ENCODE results near the gene ARMC7. TPM values are rescaled to one million over a fixed set of nuclear protein-coding genes. Genes with fewer than 3 reads are reported as not detected.

The ARMC7 gene
- total RNA-seq, 1 experiment from 2014 or later, result 22.8 TPM

DNA sequence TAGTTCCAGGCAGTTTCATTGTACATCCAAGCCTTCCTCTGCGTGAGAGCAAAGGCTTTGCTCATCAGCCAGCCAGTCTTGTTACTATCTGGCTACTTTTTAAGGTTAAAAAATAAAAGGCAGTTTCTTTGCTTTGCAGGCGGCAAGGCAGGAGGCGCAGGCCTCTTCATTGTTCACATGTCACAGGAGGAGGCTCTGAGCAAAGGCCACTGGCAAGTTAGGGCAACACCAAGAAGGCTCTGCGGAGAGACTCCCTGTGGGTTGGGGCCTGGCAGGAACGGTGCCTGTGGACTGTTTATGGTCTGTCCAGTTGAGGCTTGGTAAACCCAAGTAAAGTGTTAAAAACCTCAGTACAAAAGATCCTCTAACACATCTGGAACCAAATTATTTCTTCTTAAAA lies 25.7 kb downstream of the ARMC7 start:
- no peak overlapping the region for H3K27ac ChIP-seq (ENCODE audit: insufficient read length, low read depth, low read length)

More for the DNA sequence above, 25.7 kb downstream of the ARMC7 start:
- WGBS (ENCODE audit: extremely low coverage, insufficient read length, low lambda C conversion rate), result no CpG with 5 or more reads among the region's 5 CpGs
- Histone ChIP-seq H3K27me3 (ENCODE audit: insufficient read depth, low read length) (no peaks in the 10 kb centered on the region), H3K79me2 (ENCODE audit: insufficient read depth, low read length) (no peaks in the 10 kb centered on the region), H4K20me1 (ENCODE audit: control insufficient read depth, insufficient read depth, insufficient read length) (peaks cover 2% of the 10 kb centered on the region), H3K23ac (ENCODE audit: insufficient read length, low read depth, low read length) (no peak overlapping the region), H2BK5ac (ENCODE audit: insufficient read length, low read length) (no peak overlapping the region), H3K14ac (ENCODE audit: insufficient read depth, low read length) (no peak overlapping the region), H3K56ac (ENCODE audit: insufficient read length, low read depth, low read length) (no peak overlapping the region), H3K4me1 (ENCODE audit: insufficient read depth, low read length) (no peaks in the 10 kb centered on the region), H3K4ac (ENCODE audit: low read depth, low read length) (no peak overlapping the region), H2BK15ac (ENCODE audit: low read depth, low read length) (no peak overlapping the region), H2AK5ac (ENCODE audit: insufficient read length, low read length) (no peak overlapping the region), H3K4me2 (ENCODE audit: insufficient read depth, insufficient read length, low read length) (no peak overlapping the region), H3K79me1 (ENCODE audit: insufficient read depth, low read depth, low read length, poor library complexity, severe bottlenecking) (peaks cover 5% of the 10 kb centered on the region), H3K9ac (ENCODE audit: extremely low read depth, insufficient read length, low read length) (no peak overlapping the region), H4K8ac (replicated peaks; ENCODE audit: insufficient read length, low read depth, low read length) (no peak overlapping the region), H3K9me3 (ENCODE audit: control insufficient read depth, low read depth, low read length) (no peaks in the 10 kb centered on the region), H2BK20ac (ENCODE audit: low read depth, low read length, poor library complexity, severe bottlenecking) (no peak overlapping the region), H2BK12ac (ENCODE audit: insufficient read length, low read depth, low read length) (no peak overlapping the region), H4K91ac (ENCODE audit: insufficient read length, low read depth, low read length) (no peak overlapping the region), H3K23me2 (ENCODE audit: insufficient read length, low read depth, low read length, poor library complexity, severe bottlenecking) (peaks cover 8% of the 10 kb centered on the region), H2BK120ac (ENCODE audit: low read depth, low read length, poor library complexity, severe bottlenecking) (no peak overlapping the region), H4K5ac (ENCODE audit: insufficient read length, low read depth, low read length) (no peak overlapping the region), H3T11ph (ENCODE audit: low read length) (no peak overlapping the region), H3K18ac (ENCODE audit: insufficient read length, low read depth, low read length) (no peak overlapping the region), H2AFZ (ENCODE audit: low read length) (no peak overlapping the region)
- Mint-ChIP-seq H3K4me1 (peaks cover 2 to 4% of the 10 kb centered on the region in 2 experiments), H3K27ac (peak overlapping the region in 2 of 3 experiments; percentile 59 to 88; a peak in 3 of 7 replicates), H3K9me3 (no peaks in the 10 kb centered on the region), H3K36me3 (ENCODE audit: insufficient read depth in 1 of 3, low read depth in 3 of 3) (peaks cover 15 to 52% (median 45%) of the 10 kb centered on the region in 3 experiments; a peak in 6 of 7 replicates), H3K27me3 (ENCODE audit: low read depth) (no peaks in the 10 kb centered on the region; the same call in 1 of the 2 replicates), H3K4me3 (no peak overlapping the region)
- no peak for TF ChIP-seq CTCF (conservative IDR thresholded peaks at IDR 0.05)
- no peak for DNase-seq
